Ascending aorta (tissue), 2 donors: ENCODE results near the gene ZNF212. TPM values are rescaled to one million over a fixed set of nuclear protein-coding genes. Genes with fewer than 3 reads are reported as not detected.

ENCODE experiments used
- DNase-seq, 2 donors: peaks; one replicate each; pipeline ENCODE4 v3.0.0-alpha.2; 2019; ENCODE audit warnings: low spot score in 2 of 2
- H3K27ac ChIP-seq, 2 donors: fragments of 200-600 bp; sonication (generic); one replicate each; pipeline ENCODE4 v1.5.1; 2016 to 2017; ENCODE audit warnings: mild to moderate bottlenecking in 1 of 2
- H3K27me3 ChIP-seq: fragments of 200-600 bp; sonication (generic); one replicate; pipeline ENCODE4 v1.5.1; 2017
- H3K36me3 ChIP-seq, 2 donors: fragments of 200-600 bp; sonication (generic); one replicate each; pipeline ENCODE4 v1.5.1; 2016
- H3K4me1 ChIP-seq, 2 donors: fragments of 200-600 bp; sonication (generic); one replicate each; pipeline ENCODE4 v1.5.1; 2016 to 2017; ENCODE audit warnings: mild to moderate bottlenecking in 1 of 2
- H3K4me3 ChIP-seq, 2 donors: fragments of 200-600 bp; sonication (generic); one replicate each; pipeline ENCODE4 v1.5.1; 2016 to 2017; ENCODE audit warnings: mild to moderate bottlenecking in 1 of 2
- H3K9me3 ChIP-seq, 2 donors: fragments of 200-600 bp; sonication (generic); one replicate each; pipeline ENCODE4 v1.5.1; 2016
- intact Hi-C: fragments of 100-400 bp; cut with DNase I; formaldehyde crosslinking; loops from one replicate; pipeline ENCODE4 v1.15.1; 2023
- total RNA-seq: library from RNA; depleted of rRNA; stranded (reverse); fragments of >200 nt; gene quantifications from one replicate; pipeline ENCODE4 v1.1.0, GENCODE V29; 2016
- TF ChIP-seq, protein P1 (sequence below), 3 experiments: fragments of 200-600 bp in 2 of 3; fragments of 450-650 bp in 1 of 3; sonication (generic) in 2 of 3; IDR thresholded peaks; one replicate each; pipeline ENCODE4 v1.5.1; 2016 to 2019; ENCODE audit warnings: antibody characterized with exemption in 3 of 3, mild to moderate bottlenecking in 1 of 3, moderate library complexity in 1 of 3

ZNF212 gene
- total RNA-seq, 1 donor from 2014 or later, result 5.2 TPM

DNA sequence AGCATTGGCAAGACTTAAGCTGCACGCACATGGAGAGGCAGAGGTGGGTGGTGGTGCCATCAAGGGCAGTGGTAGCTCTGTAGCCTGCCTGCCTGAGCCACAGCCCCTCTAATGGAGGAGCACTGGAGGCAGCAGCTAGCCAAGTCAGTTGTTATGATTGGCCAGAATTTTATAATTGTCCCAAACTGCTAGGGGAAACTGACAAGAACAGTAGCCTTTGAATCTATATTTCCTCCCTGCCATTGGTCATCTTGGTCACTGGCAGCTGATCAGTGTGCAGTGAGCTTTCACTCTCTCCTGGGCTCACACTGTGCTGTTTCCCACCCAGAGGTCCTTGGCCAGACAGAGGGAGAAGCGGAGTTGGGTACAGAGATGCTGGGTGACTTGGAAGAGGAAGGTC is 12.9 kb downstream of the ZNF212 start:
- H3K4me1 ChIP-seq, result no peaks in the 10 kb centered on the region
- TF ChIP-seq, protein P1, sequence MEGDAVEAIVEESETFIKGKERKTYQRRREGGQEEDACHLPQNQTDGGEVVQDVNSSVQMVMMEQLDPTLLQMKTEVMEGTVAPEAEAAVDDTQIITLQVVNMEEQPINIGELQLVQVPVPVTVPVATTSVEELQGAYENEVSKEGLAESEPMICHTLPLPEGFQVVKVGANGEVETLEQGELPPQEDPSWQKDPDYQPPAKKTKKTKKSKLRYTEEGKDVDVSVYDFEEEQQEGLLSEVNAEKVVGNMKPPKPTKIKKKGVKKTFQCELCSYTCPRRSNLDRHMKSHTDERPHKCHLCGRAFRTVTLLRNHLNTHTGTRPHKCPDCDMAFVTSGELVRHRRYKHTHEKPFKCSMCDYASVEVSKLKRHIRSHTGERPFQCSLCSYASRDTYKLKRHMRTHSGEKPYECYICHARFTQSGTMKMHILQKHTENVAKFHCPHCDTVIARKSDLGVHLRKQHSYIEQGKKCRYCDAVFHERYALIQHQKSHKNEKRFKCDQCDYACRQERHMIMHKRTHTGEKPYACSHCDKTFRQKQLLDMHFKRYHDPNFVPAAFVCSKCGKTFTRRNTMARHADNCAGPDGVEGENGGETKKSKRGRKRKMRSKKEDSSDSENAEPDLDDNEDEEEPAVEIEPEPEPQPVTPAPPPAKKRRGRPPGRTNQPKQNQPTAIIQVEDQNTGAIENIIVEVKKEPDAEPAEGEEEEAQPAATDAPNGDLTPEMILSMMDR (IDR thresholded peaks at IDR 0.05), result no peak
- H3K27ac ChIP-seq, result no peak overlapping the region
- H3K36me3 ChIP-seq, result peaks cover 38 to 61% of the 10 kb centered on the region in 2 donors
- no peak for DNase-seq
- no peaks in the 10 kb centered on the region for H3K9me3 ChIP-seq
- no peaks in the 10 kb centered on the region for H3K27me3 ChIP-seq
- no peak overlapping the region for H3K4me3 ChIP-seq
- intact Hi-C loops, result no loop called here

DNA sequence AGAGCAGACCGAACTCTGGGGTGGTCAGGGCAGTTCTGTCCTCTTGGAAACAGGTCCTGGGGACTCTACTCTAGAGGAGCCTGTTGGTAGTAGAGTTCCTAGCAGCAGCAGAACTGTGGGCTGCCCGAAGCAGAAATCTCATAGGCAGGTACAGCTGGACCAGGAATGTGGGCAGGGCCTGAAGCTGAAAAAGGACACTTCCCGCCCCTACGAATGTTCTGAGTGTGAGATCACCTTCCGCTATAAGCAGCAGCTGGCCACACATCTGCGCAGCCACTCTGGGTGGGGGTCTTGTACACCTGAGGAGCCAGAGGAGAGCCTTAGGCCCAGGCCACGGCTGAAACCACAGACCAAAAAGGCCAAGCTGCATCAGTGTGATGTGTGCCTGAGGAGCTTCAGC is 14.2 kb downstream of the ZNF212 start:
- Histone ChIP-seq H3K4me1 (no peaks in the 10 kb centered on the region), H3K9me3 (no peaks in the 10 kb centered on the region), H3K27ac (no peak overlapping the region), H3K36me3 (peaks cover 38 to 61% of the 10 kb centered on the region in 2 donors), H3K27me3 (no peaks in the 10 kb centered on the region), H3K4me3 (no peak overlapping the region)
- intact Hi-C loops, result no loop called here
- TF ChIP-seq, protein P1 (IDR thresholded peaks at IDR 0.05), result no peak
- no peak for DNase-seq

DNA sequence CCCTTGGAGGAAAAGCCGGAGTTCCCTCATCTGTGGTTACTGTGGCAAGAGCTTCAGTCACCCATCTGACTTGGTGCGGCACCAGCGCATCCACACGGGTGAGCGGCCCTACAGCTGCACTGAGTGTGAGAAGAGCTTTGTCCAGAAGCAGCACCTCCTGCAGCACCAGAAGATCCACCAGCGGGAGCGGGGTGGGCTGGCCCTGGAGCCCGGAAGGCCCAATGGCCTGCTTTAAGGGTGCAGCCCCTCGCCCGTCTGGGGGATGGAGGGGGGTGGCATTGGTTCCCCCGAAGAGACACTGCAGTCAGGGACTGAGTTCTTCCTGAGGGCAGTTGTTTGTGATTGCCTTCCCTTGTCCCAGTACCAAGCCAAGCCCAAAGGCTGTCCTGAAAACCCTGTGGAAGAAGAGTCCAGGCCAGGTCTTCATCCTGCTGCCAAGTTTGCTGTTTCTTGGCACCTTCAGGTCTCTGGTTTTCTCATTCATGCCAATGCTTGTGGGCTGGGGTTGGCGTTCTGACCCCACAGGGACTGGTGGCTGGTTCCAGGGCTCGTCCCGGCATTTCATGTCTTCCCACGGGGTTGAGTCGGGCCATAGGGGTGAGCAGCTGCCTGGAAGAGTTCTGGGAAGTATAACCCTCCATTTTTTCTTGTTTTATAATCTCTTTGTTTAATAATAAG is 14.9 kb downstream of the ZNF212 start:
- no peaks in the 10 kb centered on the region for H3K27me3 ChIP-seq
- peaks cover 38 to 61% of the 10 kb centered on the region in 2 donors for H3K36me3 ChIP-seq
- no peaks in the 10 kb centered on the region for H3K4me1 ChIP-seq
- DNase-seq, result no peak
- no peak overlapping the region for H3K4me3 ChIP-seq
- TF ChIP-seq, protein P1 (IDR thresholded peaks at IDR 0.05), result no peak
- H3K9me3 ChIP-seq, result no peaks in the 10 kb centered on the region
- intact Hi-C loops, result no loop called here
- no peak overlapping the region for H3K27ac ChIP-seq

DNA sequence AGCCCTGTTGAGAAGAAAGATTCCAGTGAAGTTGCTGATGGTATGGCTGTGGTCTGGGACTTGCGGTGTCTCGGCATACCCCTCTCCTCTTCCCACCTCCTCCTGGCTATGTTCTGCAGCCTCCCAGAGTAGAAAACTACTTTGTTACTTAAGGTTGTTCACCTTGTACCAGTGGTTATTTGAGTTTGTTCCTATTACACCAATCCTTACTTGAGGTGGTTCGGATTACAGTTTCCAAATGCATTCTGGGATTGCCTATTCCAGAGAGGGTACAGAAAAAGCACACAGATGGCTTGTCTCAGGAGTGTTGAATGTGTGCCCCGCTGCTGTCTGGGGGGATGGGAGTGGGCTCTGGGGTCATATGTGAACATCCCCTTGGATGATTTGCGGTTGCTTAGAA is 15.7 kb downstream of the ZNF212 start:
- DNase-seq, result no peak
- intact Hi-C loops, result no loop called here
- H3K4me1 ChIP-seq, result no peaks in the 10 kb centered on the region
- TF ChIP-seq, protein P1 (IDR thresholded peaks at IDR 0.05), result no peak
- no peak overlapping the region for H3K27ac ChIP-seq
- H3K9me3 ChIP-seq, result no peaks in the 10 kb centered on the region
- peaks cover 38 to 59% of the 10 kb centered on the region in 2 donors for H3K36me3 ChIP-seq
- no peak overlapping the region for H3K4me3 ChIP-seq
- H3K27me3 ChIP-seq, result no peaks in the 10 kb centered on the region

DNA sequence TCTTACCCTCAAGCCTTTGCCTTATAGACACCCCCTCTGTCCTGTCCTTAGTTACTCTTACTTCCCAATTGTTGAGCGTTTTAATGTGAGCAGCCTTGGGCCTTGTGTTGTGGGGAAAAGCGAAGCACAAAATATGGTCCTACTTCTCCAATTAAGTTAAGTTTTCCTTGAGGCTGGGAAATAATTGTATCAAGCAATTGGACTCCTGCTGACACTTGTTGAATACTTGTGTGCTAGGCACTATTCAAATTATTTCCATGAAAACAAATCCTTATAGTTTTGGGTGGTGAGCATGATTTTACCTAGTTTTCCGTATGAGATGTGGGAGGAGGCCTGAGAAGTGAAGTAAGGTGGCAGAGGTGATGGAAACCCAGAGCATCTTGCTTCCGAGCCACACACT is 17.1 kb downstream of the ZNF212 start:
- TF ChIP-seq, protein P1 (IDR thresholded peaks at IDR 0.05), result no peak
- peaks cover 0 to 4% of the 10 kb centered on the region in 2 donors for H3K4me1 ChIP-seq
- no peak for DNase-seq
- H3K4me3 ChIP-seq, result no peak overlapping the region
- peaks cover 32 to 46% of the 10 kb centered on the region in 2 donors for H3K36me3 ChIP-seq
- H3K9me3 ChIP-seq, result no peaks in the 10 kb centered on the region
- intact Hi-C loops, result no loop called here
- H3K27me3 ChIP-seq, result no peaks in the 10 kb centered on the region
- H3K27ac ChIP-seq, result no peak overlapping the region
